ENCODE measurements around the gene CDNF. TPM values are rescaled to one million over a fixed set of nuclear protein-coding genes. Genes with fewer than 3 reads are reported as not detected.

Gene CDNF
- total RNA-seq, 2 donors from 2014 or later, result 0.51 to 1.2 TPM

DNA sequence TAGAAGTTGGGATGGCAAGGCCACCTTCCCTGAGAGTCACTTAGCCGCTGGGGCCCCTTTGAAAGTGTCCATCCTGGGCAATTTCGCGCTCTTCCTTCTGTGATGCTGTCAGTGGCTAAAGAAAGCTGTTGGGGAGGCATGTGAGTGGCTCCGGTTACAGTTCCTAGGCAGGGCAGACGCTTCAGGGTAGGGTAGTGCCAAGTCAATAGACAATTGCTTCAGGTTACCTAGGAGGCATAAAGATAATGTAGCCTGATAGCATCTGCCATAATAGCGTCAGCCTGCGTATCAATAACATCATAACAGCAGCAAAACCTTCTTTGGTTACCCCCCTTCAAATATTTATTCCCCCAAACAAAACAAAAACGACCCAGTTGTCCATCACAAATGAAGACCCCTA, 63.0 kb downstream of the CDNF start, which contains the start of gene FAM107B:
Gene FAM107B (minus strand): TSS at position 101 of the 400 bp plus-strand sequence. CDS start 234 bp downstream, outside the sequence.
- no peak for DNase-seq
- H3K9ac ChIP-seq (ENCODE audit: extremely low read depth, low read length, poor library complexity, severe bottlenecking), result no peak within 1 kb of the TSS
- Mint-ChIP-seq H3K9me3 (no peaks in the 10 kb centered on the region), H3K27me3 (ENCODE audit: insufficient read depth) (peaks cover 5% of the 10 kb centered on the region), H3K4me1 (peaks cover 4% of the 10 kb centered on the region), H3K4me3 (no peak within 1 kb of the TSS), H3K36me3 (ENCODE audit: low read depth) (no peaks in the 10 kb centered on the region), H3K27ac (no peak within 1 kb of the TSS)
- no peaks in the 10 kb centered on the region for H3K36me3 ChIP-seq (ENCODE audit: control insufficient read depth, insufficient read depth, low read length)
- no peaks in the 10 kb centered on the region for H3K4me1 ChIP-seq (ENCODE audit: control insufficient read depth, insufficient read depth, low read length)
- H3K27ac ChIP-seq (ENCODE audit: low read depth, low read length), result no peak within 1 kb of the TSS
- no peaks in the 10 kb centered on the region for H3K27me3 ChIP-seq (ENCODE audit: control insufficient read depth, insufficient read depth, low read length, poor library complexity, severe bottlenecking)
- 88 to 90% methylated on average over 4 to 8 of the region's 8 CpGs for WGBS, 2 experiments (ENCODE audit: insufficient coverage in 1 of 2, insufficient read length in 1 of 2)
- H3K4me3 ChIP-seq (ENCODE audit: low read length), result no peak within 1 kb of the TSS
- TF ChIP-seq, protein P1, sequence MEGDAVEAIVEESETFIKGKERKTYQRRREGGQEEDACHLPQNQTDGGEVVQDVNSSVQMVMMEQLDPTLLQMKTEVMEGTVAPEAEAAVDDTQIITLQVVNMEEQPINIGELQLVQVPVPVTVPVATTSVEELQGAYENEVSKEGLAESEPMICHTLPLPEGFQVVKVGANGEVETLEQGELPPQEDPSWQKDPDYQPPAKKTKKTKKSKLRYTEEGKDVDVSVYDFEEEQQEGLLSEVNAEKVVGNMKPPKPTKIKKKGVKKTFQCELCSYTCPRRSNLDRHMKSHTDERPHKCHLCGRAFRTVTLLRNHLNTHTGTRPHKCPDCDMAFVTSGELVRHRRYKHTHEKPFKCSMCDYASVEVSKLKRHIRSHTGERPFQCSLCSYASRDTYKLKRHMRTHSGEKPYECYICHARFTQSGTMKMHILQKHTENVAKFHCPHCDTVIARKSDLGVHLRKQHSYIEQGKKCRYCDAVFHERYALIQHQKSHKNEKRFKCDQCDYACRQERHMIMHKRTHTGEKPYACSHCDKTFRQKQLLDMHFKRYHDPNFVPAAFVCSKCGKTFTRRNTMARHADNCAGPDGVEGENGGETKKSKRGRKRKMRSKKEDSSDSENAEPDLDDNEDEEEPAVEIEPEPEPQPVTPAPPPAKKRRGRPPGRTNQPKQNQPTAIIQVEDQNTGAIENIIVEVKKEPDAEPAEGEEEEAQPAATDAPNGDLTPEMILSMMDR (conservative IDR thresholded peaks at IDR 0.05), result no peak
- no peaks in the 10 kb centered on the region for H3K9me3 ChIP-seq (ENCODE audit: control insufficient read depth, low read length)

DNA sequence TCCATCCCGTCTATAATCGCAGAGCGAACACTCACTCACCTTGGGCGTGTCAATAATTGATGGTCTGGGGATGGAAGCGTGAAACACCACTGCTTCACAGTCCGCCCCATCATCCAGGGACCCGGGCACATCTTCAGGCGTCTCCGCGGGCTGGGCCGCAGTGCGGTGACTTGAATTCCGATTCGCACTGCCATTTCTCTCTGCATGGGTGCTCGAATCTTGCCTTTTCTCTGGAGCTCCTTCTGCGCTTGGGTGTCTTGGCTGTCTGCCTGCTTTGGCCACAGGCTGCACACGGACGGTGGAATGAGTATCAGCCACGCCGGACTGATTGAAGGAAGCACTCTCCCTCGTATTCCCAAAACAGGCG, 63.6 kb downstream of the CDNF start:
- no peaks in the 10 kb centered on the region for H3K36me3 Mint-ChIP-seq (ENCODE audit: low read depth)
- TF ChIP-seq, protein P1 (conservative IDR thresholded peaks at IDR 0.05), result no peak
- H3K27ac Mint-ChIP-seq, result no peak overlapping the region
- WGBS, 2 experiments (ENCODE audit: insufficient coverage in 1 of 2, insufficient read length in 1 of 2), result 95 to 99% methylated on average over 19 to 22 of the region's 22 CpGs
- H3K4me1 Mint-ChIP-seq, result peaks cover 4% of the 10 kb centered on the region
- no peaks in the 10 kb centered on the region for H3K27me3 ChIP-seq (ENCODE audit: control insufficient read depth, insufficient read depth, low read length, poor library complexity, severe bottlenecking)
- H3K27me3 Mint-ChIP-seq (ENCODE audit: insufficient read depth), result peaks cover 5% of the 10 kb centered on the region
- H3K9me3 Mint-ChIP-seq, result no peaks in the 10 kb centered on the region
- H3K9me3 ChIP-seq (ENCODE audit: control insufficient read depth, low read length), result no peaks in the 10 kb centered on the region
- no peak overlapping the region for H3K4me3 Mint-ChIP-seq
- H3K27ac ChIP-seq (ENCODE audit: low read depth, low read length), result no peak overlapping the region
- H3K36me3 ChIP-seq (ENCODE audit: control insufficient read depth, insufficient read depth, low read length), result no peaks in the 10 kb centered on the region
- no peak overlapping the region for H3K4me3 ChIP-seq (ENCODE audit: low read length)
- H3K9ac ChIP-seq (ENCODE audit: extremely low read depth, low read length, poor library complexity, severe bottlenecking), result no peak overlapping the region
- no peak for DNase-seq
- no peaks in the 10 kb centered on the region for H3K4me1 ChIP-seq (ENCODE audit: control insufficient read depth, insufficient read depth, low read length)

DNA sequence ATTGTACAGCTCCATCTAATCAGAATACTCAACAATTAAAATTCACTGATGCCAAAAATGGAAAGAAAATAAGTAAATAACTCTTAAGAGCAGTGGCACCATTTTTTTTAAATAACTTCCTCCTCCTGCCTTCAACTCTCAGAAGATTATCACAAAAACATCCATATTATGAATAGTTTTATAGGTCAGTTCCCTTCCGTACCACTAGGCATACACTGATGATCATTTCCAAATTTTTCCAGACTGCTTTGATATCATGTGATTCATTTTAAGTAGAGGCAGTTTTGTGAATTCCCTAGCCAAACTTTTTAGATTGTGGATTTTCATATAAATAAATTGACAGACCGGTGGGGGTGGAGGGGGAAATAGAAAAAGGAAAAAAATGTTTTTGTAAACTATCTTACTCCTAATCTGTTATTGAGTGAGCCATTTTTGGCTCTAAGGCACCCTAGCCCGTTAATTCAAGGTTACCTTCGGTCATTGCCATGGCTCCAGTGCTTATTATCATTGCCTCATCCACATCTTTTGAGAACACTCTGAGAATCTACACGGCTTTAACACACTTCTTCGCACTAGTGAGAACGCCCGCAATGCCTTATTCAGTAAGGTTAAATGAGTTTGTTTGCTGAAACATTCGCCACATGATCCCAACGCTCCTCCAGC, 64.2 kb downstream of the CDNF start:
- Histone ChIP-seq H3K9ac (ENCODE audit: extremely low read depth, low read length, poor library complexity, severe bottlenecking) (no peak overlapping the region), H3K9me3 (ENCODE audit: control insufficient read depth, low read length) (no peaks in the 10 kb centered on the region), H3K27me3 (ENCODE audit: control insufficient read depth, insufficient read depth, low read length, poor library complexity, severe bottlenecking) (no peaks in the 10 kb centered on the region), H3K4me1 (ENCODE audit: control insufficient read depth, insufficient read depth, low read length) (no peaks in the 10 kb centered on the region), H3K27ac (ENCODE audit: low read depth, low read length) (no peak overlapping the region), H3K4me3 (ENCODE audit: low read length) (no peak overlapping the region), H3K36me3 (ENCODE audit: control insufficient read depth, insufficient read depth, low read length) (no peaks in the 10 kb centered on the region)
- Mint-ChIP-seq H3K27me3 (ENCODE audit: insufficient read depth) (peaks cover 5% of the 10 kb centered on the region), H3K27ac (no peak overlapping the region), H3K4me3 (no peak overlapping the region), H3K9me3 (no peaks in the 10 kb centered on the region), H3K36me3 (ENCODE audit: low read depth) (no peaks in the 10 kb centered on the region), H3K4me1 (no peaks in the 10 kb centered on the region)
- TF ChIP-seq, protein P1 (conservative IDR thresholded peaks at IDR 0.05), result peak; percentile 45
- 96% methylated on average over 8 to 10 of the region's 10 CpGs for WGBS, 2 experiments (ENCODE audit: insufficient coverage in 1 of 2, insufficient read length in 1 of 2)
- no peak for DNase-seq

Data from endodermal cell (in vitro differentiated cells).